Lower leg skin (tissue), 3 donors: ENCODE results near the gene PGK1.

ENCODE experiments used
- POLR2A ChIP-seq, 2 donors: fragments of 450-650 bp; IDR thresholded peaks; one replicate each; pipeline ENCODE4 v1.6.1; 2016 to 2017; ENCODE audit warnings: antibody characterized with exemption in 2 of 2, mild to moderate bottlenecking in 1 of 2, moderate library complexity in 1 of 2
- TF ChIP-seq, protein P1 (sequence below), 3 donors: fragments of 450-650 bp; IDR thresholded peaks; one replicate each; pipeline ENCODE4 v1.5.1; 2016; ENCODE audit warnings: antibody characterized with exemption in 3 of 3, mild to moderate bottlenecking in 3 of 3, moderate library complexity in 2 of 3

DNA sequence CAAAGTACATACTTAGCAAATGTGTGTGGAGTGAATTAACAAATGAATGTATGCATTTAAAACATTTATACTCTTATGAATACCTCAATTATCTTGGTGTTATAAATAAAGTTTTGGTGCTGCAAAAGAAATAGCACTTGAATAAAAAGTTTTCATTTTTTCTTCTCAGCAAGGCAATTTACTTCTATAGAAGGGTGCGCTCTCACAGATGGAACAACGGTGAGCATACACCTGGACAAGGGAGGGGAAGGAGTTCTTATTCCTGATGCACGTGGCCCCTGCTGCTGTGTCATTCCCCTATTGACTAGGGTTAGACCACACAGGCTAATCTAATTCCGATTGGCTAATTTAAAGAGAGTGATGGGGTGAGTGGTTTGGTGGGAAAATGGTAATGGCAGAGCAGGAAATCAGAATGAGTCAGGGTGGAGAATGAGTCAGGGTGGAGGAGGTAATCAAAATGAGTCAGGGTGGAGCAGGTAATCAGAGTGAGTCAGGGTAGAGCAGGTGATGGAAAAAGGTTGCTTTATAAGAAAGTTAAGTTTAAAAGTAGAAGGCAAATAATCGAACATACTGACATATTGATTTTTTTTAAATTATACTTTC lies 28.2 kb upstream of the PGK1 start:
- TF ChIP-seq, protein P1, sequence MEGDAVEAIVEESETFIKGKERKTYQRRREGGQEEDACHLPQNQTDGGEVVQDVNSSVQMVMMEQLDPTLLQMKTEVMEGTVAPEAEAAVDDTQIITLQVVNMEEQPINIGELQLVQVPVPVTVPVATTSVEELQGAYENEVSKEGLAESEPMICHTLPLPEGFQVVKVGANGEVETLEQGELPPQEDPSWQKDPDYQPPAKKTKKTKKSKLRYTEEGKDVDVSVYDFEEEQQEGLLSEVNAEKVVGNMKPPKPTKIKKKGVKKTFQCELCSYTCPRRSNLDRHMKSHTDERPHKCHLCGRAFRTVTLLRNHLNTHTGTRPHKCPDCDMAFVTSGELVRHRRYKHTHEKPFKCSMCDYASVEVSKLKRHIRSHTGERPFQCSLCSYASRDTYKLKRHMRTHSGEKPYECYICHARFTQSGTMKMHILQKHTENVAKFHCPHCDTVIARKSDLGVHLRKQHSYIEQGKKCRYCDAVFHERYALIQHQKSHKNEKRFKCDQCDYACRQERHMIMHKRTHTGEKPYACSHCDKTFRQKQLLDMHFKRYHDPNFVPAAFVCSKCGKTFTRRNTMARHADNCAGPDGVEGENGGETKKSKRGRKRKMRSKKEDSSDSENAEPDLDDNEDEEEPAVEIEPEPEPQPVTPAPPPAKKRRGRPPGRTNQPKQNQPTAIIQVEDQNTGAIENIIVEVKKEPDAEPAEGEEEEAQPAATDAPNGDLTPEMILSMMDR (IDR thresholded peaks at IDR 0.05) = no peak
- no peak for TF ChIP-seq POLR2A (IDR thresholded peaks at IDR 0.05)
